ENCODE data around the gene EFCAB6. TPM values are rescaled to one million over a fixed set of nuclear protein-coding genes. Genes with fewer than 3 reads are reported as not detected.

Gene EFCAB6
- total RNA-seq, 3 donors from 2014 or later = 3.0 to 9.8 (median 5.9) TPM

- H3K9me3 ChIP-seq = peaks cover 16 to 21% of the 10 kb centered on the region in 2 donors
- no peak overlapping the region for H3K27ac ChIP-seq
- TF ChIP-seq CTCF (IDR thresholded peaks at IDR 0.05) = no peak
- no peak for TF ChIP-seq POLR2A (IDR thresholded peaks at IDR 0.05)
- TF ChIP-seq POLR2AphosphoS5 (IDR thresholded peaks at IDR 0.05) = no peak
- no peaks in the 10 kb centered on the region for H3K27me3 ChIP-seq
- no peaks in the 10 kb centered on the region for H3K36me3 ChIP-seq
- intact Hi-C loops (cut with DNase I; ENCODE audit: low total_unique reads) = no loop called here
- no peak overlapping the region for H3K4me3 ChIP-seq
- H3K4me1 ChIP-seq = no peaks in the 10 kb centered on the region
- DNase-seq (ENCODE audit: low spot score in 2 of 2) = no peak
These were observed 108.1 kb downstream of the EFCAB6 start for GRCh38 chr22:43704051-43704450.

GRCh38 chr22:43698403-43698802 lies 113.7 kb downstream of the EFCAB6 start:
- peaks cover 4% of the 10 kb centered on the region for H3K36me3 ChIP-seq
- H3K27me3 ChIP-seq = no peaks in the 10 kb centered on the region
- DNase-seq (ENCODE audit: low spot score in 2 of 2) = no peak
- no peak for TF ChIP-seq POLR2AphosphoS5 (IDR thresholded peaks at IDR 0.05)
- TF ChIP-seq CTCF (IDR thresholded peaks at IDR 0.05) = no peak
- TF ChIP-seq POLR2A (IDR thresholded peaks at IDR 0.05) = no peak
- intact Hi-C loops (cut with DNase I; ENCODE audit: low total_unique reads) = no loop called here
- H3K4me1 ChIP-seq = no peaks in the 10 kb centered on the region
- no peak overlapping the region for H3K4me3 ChIP-seq
- H3K9me3 ChIP-seq = peaks cover 0 to 5% of the 10 kb centered on the region in 2 donors
- no peak overlapping the region for H3K27ac ChIP-seq

- DNase-seq (ENCODE audit: low spot score in 2 of 2) = no peak
- Histone ChIP-seq H3K36me3 (peaks cover 4% of the 10 kb centered on the region), H3K27ac (no peak overlapping the region), H3K27me3 (no peaks in the 10 kb centered on the region), H3K4me1 (no peaks in the 10 kb centered on the region), H3K4me3 (no peak overlapping the region), H3K9me3 (peaks cover 0 to under 1% of the 10 kb centered on the region in 2 donors)
- no peak for TF ChIP-seq CTCF (IDR thresholded peaks at IDR 0.05)
- TF ChIP-seq POLR2A (IDR thresholded peaks at IDR 0.05) = no peak
- no peak for TF ChIP-seq POLR2AphosphoS5 (IDR thresholded peaks at IDR 0.05)
- intact Hi-C loops (cut with DNase I; ENCODE audit: low total_unique reads) = no loop called here
These were observed 114.2 kb downstream of the EFCAB6 start for GRCh38 chr22:43697894-43698293.

GRCh38 chr22:43693249-43693648 lies 118.9 kb downstream of the EFCAB6 start:
- no peak for DNase-seq (ENCODE audit: low spot score in 2 of 2)

GRCh38 chr22:43689356-43689755 lies 122.7 kb downstream of the EFCAB6 start:
- DNase-seq (ENCODE audit: low spot score in 2 of 2) = no peak
- no peak for TF ChIP-seq POLR2AphosphoS5 (IDR thresholded peaks at IDR 0.05)
- TF ChIP-seq CTCF (IDR thresholded peaks at IDR 0.05) = no peak
- no peak for TF ChIP-seq POLR2A (IDR thresholded peaks at IDR 0.05)
- Histone ChIP-seq H3K4me1 (no peaks in the 10 kb centered on the region), H3K36me3 (no peaks in the 10 kb centered on the region), H3K4me3 (no peak overlapping the region), H3K27me3 (no peaks in the 10 kb centered on the region), H3K27ac (no peak overlapping the region), H3K9me3 (no peaks in the 10 kb centered on the region)
- intact Hi-C loops (cut with DNase I; ENCODE audit: low total_unique reads) = no loop called here

More at GRCh38 chr22:43693249-43693648, 118.9 kb downstream of the EFCAB6 start:
- H3K4me3 ChIP-seq = no peak overlapping the region
- no peaks in the 10 kb centered on the region for H3K4me1 ChIP-seq
- H3K27ac ChIP-seq = no peak overlapping the region
- H3K27me3 ChIP-seq = no peaks in the 10 kb centered on the region
- TF ChIP-seq POLR2AphosphoS5 (IDR thresholded peaks at IDR 0.05) = no peak
- TF ChIP-seq CTCF (IDR thresholded peaks at IDR 0.05) = no peak
- no peak for TF ChIP-seq POLR2A (IDR thresholded peaks at IDR 0.05)
- intact Hi-C loops (cut with DNase I; ENCODE audit: low total_unique reads) = no loop called here
- H3K36me3 ChIP-seq = peaks cover 4% of the 10 kb centered on the region
- no peaks in the 10 kb centered on the region for H3K9me3 ChIP-seq

Data from breast epithelium (tissue), 4 donors.